HT1080 (cell line): ENCODE results near the gene CRADD. TPM values are rescaled to one million over a fixed set of nuclear protein-coding genes. Genes with fewer than 3 reads are reported as not detected.

Experiments used
- DNase-seq: peaks from one replicate; pipeline ENCODE4 v3.0.0-alpha.2; 2015; ENCODE audit warnings: low read depth
- total RNA-seq: library from RNA; depleted of rRNA; stranded (reverse); fragments of >200 nt; shearing (Covaris generic); gene quantifications from 2 replicates; pipeline ENCODE4 v1.2.3, GENCODE V29; 2014

The CRADD gene
- total RNA-seq, 1 experiment from 2014 or later = 21.4 TPM

DNA sequence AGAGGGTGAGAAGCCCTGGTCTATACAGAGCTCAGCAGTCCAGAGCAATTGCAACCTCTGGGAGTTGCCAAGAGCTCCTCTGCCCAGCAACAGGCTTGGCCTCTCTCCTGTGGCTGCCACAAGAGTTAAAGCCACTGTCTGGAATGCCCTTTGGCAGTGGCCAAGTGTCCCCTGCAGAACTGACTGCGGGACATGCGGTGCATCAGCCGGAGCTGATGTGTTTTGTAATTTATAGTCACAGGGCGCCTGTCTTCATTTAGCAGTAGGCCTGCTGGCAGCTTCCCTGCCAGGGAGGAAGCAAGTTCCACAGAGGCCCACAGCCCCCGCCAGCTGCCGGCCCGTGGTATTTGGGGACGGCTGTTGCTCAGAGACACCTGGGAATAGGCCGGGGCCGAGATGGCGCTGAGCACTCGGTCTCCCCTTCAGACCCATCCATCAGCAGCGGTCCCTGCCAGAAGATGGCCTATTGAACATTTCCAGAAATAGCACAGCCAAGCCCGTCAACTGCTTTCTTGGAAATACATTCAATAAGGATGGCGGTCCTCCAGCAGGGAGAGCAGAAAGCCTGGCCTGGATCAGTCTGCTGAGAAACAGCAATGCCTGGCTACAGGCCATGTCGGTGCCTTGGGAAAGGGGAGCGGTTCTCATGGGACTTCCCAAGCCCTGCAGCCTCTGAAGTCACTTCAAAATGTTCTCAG lies 217.4 kb downstream of the CRADD start:
- DNase-seq = no peak

GRCh38 chr12:93895089-93895445 lies 217.9 kb downstream of the CRADD start:
- no peak for DNase-seq

DNA sequence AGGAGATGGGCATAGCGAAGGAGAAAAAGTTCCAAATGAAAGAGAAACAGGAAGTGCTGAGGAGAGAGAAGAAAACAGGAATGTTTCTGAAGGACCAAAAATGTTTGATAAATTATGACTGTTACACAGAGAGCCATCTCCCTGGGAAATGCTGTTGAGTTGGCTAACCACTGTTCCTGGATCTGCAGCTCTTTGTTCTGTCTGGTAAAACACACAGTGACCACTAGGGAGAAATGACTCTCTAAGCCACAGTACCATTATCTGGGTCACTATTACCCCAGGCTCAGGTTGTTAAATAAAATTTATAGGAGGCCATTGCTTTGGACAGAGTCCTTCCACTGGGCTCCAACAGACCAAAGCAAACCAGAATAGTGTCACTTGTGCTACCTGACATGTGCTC lies 219.3 kb downstream of the CRADD start:
- no peak for DNase-seq

DNA sequence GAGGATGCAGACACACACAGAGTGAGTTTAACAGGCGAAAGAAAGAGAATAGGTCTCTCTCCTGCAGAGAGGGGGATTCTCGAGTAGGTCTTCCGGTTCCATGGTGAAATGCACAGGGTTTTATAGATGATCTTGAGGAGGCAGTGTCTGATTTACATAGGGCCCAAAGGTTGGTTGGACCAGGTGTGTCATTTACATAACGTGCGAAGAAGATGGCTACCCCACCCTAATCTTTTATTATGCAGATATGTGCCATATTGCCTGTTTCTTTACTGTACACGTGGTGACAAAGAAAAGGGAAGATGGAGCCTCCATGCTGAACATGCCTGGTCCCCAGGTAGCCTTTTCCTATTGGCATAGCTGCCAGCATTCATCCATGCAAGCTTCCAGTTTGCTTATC lies 219.8 kb downstream of the CRADD start:
- no peak for DNase-seq

- no peak for DNase-seq
Observed at GRCh38 chr12:93901739-93902138, 224.6 kb downstream of the CRADD start.

DNA sequence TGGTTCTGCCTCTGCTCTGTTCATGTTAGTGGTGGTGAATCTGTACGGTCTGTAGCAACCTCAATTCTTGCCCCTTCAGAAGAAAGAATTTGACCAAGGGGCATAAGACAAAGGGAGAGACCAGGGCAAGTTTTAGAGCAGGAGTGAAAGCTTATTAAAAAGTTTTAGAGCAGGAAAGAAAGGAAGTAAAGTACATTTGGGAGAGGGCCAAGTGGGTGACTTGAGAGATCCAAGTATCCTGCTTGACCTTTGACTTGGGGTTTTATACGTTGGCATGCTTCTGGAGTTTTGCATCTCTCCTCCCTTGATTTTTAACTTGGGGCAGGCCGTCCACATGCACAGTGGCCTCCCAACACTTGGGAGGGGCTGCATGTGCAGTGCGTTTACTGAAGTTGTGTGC lies 225.0 kb downstream of the CRADD start:
- DNase-seq = no peak

DNA sequence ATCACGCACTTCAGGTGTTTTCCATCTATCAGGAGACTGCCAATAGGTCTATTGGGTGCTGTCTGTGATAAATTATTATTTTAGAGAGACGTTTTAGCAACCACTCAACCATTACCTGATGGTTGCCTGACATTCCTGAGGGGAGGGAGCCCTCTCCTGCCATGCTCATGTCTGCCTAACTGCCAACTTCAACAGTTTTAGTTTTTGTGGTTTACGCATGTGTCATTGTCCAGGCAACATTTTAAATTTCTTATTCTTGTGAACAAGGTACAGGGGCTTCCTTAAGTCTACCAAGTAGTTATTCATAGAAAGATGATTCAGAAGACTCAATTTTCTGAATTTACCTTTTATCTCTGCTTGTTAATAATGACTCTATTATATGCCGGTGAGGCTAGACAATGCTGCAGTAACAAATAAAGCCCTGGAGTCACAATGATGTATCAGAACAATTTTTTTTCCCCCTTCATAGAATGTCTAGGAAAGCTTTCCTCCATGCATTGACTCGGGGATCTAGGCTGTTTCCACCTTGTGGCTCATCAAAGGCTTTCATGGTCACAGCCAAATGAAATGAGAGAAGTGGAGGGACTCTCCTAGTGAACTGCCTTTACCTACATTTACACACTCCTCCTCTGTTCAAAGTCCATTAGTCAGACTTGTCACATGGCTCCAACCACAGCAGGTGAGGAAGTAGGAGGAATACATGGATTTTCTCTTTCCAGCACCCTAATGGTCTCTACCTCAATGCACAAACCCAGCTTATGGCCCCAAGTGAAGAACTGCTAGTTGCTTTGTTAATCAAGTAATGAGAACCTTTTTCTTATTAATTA lies 225.8 kb downstream of the CRADD start:
- no peak for DNase-seq

DNA sequence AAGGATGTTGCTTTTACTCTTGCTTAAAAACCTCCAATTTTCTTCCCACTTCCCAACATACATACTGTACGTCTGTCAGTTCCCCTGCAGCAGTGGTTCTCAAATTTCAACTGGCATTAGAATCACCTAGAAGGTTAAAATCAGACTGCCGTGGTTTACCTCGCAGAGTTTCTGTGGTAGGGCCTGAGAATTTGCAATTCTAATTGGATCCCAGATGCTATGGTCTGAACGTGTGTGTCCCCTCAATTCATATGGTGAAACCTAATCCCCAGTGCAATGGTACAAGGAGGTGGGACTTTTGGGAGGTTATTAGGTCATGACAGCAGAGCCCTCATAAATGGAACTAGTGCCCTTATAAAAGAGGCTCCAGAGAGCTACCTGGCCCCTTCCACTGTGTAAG lies 226.9 kb downstream of the CRADD start:
- no peak for DNase-seq

DNA sequence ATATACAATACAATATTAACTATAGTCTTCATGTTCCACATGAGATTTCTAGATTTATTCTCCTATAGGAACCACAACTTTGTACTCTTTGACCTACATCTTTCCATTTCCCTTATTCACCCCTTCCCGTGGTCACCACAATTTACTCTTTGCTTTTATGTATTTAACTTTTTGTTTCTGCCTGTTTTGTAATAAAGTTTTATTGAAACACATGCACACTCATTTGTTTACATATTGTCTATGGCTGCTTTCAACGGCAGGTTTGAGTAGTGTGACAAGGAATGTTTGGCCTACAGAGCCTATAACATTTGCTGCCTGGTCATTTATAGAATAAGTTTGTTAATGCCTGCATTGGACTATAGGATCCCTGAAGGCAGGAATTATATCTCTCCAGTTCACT lies 231.1 kb downstream of the CRADD start:
- no peak for DNase-seq

DNA sequence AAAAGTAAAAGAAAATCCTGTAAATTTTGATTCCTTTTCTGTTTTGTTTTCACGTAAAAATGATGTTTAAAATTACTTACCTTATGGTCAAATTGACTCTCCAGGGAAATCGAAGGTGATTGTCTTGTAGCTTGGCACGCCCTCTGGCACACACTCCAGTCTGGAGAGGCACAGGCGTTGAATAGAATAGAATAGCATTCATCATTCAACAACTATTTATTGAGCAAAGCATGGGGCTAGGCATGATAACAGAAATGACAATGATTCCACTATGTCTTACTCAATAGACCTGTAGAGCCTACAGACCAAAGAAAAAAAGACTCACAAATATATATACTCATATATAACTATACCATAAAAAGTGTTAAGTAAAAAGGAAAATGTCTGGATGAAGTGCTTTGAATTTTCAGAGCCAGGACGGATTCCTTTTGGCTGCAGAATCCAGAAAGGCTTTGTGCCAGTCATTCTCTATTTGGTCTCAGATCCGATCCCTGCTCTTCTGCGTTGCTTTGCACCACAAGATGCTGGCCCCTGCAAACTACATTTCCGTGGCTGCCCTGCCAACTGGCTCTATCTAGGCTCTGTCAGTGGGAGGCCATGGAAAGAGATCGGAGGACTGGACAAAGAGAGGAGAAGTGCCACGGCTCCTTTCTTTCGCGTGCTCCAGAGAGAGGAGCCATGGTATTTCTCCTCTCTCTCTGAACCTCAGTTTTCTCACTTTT lies 231.8 kb downstream of the CRADD start:
- DNase-seq = no peak

GRCh38 chr12:93911396-93911795 lies 234.2 kb downstream of the CRADD start:
- no peak for DNase-seq

DNA sequence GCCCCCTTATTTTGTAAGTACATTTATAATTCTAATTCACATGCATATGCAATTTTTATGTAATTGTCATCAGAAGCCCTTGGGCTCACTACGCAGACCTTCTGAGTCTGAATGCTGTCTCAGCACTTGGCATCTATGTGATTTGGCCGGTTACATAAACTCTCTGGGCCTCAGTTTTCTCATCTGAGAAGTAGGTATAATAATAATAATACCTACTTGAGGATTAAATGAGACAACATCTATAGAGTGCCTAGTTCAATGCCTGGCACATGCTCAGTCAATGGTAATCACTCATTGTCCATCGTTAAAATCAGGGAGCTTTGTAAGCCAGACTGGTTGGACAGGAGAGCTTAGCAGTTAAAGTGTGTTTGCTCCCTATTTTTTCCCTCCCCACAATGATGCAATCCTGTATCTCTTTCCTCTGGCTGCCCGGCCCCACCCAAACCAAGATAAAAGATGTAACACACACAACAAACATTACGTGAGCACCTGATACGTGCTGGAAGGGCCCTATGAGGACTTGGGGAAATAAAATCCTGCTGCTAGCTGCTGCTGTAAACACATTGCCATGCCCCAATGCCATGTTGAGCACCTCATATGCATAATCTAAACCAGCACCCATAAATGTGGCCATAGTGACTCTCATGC lies 235.0 kb downstream of the CRADD start:
- no peak for DNase-seq

DNA sequence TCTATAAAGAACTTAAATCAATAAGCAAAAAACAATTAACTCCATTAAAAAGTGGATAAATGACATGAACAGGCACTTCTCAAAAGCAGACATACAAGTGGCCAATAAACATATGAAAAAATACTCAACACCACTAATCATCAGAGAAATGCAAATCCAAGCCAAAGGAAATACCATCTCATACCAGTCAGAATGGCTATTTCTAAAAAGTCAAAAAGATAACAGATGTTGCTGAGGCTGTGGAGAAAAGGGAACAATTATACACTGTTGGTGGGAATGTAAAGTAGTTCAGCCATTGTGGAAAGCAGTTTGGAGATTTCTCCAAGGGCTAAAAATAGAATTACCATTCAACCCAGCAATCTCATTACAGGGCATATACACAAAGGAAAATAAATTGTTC lies 236.7 kb downstream of the CRADD start:
- DNase-seq = peak; percentile 43

DNA sequence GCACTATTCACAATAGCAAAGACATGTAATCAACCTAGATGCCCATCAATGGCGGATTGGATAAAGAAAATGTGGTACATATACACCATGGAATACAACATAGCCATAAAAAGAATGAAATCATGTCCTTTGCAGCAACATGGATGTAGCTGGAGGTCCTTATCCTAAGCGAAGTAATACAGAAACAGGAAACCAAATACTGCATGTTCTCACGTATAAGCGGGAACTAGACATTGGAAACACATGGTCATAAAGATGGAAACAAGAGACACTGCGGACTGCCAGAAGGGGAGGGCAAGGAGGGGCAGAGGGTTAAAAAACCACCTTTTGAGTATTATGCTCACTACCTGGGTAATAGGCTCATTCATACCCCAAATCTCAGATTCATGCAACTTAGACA lies 237.1 kb downstream of the CRADD start:
- DNase-seq = no peak

DNA sequence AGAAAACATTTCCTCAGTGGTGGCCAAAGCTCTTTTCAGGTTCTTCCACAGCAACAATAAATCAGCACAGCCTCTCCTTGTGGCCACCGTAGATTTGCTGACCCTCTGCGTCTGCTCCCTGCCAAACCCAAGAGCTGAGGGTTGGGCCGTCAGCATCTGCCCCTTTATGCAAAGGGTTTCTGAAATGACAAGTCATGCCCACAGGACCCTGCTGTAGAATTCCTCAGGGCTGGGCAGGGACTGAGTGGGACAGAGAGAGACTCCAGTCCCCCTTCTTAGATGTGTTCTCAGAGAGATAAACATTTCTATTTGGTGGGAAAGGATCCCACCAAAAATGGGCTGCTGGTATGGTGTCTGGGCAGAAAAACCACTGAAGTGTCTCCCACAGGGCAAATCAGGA lies 238.2 kb downstream of the CRADD start:
- DNase-seq = no peak

DNA sequence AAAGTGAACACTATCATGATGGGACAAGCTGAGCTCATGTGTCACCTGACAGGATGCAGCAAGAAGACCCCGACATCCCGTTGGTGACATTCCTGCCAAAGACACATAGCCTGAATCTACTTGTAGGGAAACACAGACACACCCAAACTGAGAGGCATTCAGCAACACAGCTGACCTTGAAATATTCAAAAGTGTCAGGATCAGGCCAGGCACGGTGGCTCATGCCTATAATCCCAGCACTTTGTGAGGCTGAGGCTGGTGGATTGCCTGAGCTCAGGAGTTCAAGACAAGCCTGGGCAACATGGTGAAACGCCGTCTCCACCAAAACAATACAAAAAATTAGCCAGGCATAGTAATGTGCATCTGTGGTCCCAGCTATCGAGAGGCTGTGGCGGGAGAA lies 239.2 kb downstream of the CRADD start:
- no peak for DNase-seq

GRCh38 chr12:93918262-93918661 lies 241.1 kb downstream of the CRADD start:
- no peak for DNase-seq

DNA sequence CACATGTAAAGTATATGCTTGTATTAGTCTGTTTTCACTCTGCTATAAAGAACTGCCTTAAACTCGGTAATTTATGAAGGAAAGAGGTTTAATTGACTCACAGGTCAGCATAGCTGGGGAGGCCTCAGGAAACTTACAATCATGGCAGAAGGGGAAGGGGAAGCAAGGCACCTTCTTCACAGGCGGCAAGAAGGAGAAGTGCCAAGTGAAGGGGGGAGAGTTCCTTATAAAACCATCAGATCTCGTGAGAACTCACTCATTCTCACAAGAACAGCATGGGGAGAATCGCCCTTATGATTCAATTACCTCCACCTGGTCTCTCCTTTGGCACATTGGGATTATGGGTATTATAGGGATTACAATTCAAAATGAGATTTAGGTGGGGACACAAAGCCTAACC lies 241.7 kb downstream of the CRADD start:
- no peak for DNase-seq

GRCh38 chr12:93921521-93921920 lies 244.3 kb downstream of the CRADD start:
- no peak for DNase-seq

GRCh38 chr12:93922583-93923006 lies 245.4 kb downstream of the CRADD start:
- no peak for DNase-seq

GRCh38 chr12:93924367-93924766 lies 247.2 kb downstream of the CRADD start:
- DNase-seq = no peak
